ENCODE results near the gene HERC6.

- TF ChIP-seq, protein P1, sequence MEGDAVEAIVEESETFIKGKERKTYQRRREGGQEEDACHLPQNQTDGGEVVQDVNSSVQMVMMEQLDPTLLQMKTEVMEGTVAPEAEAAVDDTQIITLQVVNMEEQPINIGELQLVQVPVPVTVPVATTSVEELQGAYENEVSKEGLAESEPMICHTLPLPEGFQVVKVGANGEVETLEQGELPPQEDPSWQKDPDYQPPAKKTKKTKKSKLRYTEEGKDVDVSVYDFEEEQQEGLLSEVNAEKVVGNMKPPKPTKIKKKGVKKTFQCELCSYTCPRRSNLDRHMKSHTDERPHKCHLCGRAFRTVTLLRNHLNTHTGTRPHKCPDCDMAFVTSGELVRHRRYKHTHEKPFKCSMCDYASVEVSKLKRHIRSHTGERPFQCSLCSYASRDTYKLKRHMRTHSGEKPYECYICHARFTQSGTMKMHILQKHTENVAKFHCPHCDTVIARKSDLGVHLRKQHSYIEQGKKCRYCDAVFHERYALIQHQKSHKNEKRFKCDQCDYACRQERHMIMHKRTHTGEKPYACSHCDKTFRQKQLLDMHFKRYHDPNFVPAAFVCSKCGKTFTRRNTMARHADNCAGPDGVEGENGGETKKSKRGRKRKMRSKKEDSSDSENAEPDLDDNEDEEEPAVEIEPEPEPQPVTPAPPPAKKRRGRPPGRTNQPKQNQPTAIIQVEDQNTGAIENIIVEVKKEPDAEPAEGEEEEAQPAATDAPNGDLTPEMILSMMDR (IDR thresholded peaks at IDR 0.05): no peak
- no peak for TF ChIP-seq POLR2A (IDR thresholded peaks at IDR 0.05)
Measured at GRCh38 chr4:88353324-88353723, 25.3 kb upstream of the HERC6 start.

Data from testis (tissue), 2 donors.